HG03135 (cell line): ENCODE measurements around the gene DCTN2.
"Not testable (repeated sequence)": the region's sequence is repeated elsewhere in the genome, so short reads cannot be mapped to it uniquely, and the experiment has no call there.

Experiments
- ATAC-seq: cut with Tn5 transposase; IDR thresholded peaks from one replicate; pipeline ENCODE4 v1.9.1; 2021; ENCODE audit warnings: mild to moderate bottlenecking, moderate library complexity; ENCODE audit not compliant: unreplicated experiment

Gene DCTN2

DNA sequence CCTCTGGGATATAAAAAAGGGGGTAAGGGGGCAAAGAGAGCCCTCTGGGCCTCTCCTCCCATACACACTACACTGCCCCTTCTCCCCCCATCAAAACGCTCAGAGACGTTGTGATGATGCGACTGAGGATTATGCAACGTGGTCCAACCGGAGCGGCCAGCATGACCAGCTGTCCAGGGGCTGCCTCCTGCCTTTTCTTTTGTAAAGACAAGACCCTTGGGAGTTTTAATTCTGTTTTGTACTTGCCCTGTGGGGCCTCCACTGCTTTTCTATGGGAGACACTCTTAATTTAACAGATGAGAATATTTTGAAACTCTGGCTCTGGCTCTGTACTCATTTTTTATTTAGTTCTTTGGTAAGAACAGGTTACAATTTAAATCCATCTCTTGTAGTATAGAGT lies 17.2 kb downstream of the DCTN2 start:
- no peak for ATAC-seq

DNA sequence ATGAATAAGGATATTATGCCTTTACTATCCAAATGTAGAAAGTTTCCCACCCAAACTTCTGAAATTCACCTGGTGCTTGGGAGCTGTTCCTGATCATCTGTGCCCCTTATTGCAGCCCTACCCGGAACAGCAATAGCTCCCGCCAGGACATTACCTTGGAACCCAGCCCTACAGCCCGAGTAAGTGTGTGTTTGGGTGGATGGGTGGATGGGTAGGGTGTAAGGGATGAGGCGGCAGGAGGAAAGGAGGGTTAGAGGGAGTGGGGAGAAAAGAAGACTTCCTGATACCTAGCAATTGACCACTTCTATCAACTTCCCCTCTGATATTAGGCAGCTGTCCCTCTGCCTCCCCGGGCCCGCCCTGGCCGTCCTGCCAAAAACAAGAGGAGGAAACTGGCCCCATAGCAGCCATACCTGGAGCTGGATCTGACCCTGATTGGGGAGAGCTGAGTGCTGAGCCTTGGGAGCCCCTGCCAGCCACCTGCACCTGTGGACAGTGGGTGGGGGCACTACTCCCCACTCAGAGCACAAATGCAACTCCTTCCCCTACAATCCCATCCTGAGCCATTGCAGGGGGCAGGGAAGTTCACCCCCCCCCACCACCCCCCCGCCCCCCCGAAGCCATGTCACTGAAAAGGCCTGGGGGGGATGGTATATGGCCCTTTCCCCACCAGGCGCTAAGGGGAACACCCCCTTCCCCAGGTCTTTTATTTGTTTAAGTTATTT lies 18.0 kb downstream of the DCTN2 start:
- ATAC-seq, result no peak

DNA sequence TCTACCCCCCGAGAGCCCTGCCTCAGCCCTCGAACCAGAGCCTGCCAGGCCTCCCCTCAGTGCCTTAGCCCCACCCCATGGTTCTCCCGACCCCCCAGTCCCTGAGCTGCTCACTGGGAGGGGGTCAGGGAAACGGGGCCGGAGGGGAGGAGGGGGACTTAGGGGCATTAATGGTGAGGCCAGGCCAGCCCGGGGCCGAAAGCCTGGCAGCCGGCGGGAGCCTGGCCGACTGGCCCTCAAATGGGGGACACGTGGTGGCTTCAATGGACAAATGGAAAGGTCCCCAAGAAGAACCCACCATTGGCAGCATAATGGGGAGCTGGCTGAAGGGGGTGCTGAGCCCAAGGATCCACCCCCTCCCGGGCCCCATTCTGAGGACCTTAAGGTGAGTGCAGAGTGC lies 18.8 kb downstream of the DCTN2 start:
- ATAC-seq, result no peak

DNA sequence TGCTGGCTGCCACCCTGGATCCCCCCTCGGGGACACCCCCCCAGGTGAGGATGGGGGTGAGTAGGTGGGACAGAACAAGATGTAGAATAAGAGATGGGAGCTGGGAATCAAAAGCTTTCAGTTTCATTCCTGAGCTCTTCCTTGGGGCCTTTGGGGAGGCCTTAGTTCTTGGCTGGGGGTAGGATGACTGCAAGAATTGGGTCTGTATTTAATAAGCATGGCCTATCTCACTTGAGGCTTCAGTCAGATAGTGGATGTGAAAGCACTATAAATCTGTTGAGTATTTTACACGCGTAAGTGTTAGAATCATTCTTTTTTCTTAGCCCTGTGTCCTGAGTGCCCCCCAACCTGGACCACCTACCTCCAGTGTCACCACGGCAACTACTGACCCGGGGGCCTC lies 19.8 kb downstream of the DCTN2 start:
- ATAC-seq, result no peak

DNA sequence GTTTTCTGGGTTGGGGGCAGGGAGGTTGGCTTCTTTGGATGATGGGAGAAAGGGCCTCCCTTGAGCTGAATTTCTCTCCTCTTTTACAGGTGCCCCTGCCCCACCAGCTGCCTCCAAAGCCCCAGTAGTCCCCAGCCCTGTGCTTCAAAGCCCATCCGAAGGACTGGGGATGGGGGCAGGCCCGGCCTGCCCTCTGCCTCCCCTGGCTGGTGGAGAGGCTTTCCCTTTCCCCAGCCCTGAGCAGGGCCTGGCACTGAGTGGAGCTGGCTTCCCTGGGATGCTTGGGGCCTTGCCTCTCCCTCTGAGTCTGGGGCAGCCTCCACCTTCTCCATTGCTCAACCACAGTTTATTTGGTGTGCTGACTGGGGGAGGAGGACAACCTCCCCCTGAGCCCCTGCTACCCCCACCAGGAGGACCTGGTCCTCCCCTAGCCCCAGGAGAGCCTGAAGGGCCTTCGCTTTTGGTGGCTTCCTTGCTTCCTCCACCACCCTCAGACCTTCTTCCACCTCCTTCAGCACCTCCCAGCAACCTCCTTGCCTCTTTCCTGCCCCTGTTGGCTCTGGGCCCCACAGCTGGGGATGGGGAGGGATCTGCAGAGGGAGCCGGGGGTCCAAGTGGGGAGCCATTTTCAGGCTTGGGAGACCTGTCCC lies 20.4 kb downstream of the DCTN2 start:
- no peak for ATAC-seq

DNA sequence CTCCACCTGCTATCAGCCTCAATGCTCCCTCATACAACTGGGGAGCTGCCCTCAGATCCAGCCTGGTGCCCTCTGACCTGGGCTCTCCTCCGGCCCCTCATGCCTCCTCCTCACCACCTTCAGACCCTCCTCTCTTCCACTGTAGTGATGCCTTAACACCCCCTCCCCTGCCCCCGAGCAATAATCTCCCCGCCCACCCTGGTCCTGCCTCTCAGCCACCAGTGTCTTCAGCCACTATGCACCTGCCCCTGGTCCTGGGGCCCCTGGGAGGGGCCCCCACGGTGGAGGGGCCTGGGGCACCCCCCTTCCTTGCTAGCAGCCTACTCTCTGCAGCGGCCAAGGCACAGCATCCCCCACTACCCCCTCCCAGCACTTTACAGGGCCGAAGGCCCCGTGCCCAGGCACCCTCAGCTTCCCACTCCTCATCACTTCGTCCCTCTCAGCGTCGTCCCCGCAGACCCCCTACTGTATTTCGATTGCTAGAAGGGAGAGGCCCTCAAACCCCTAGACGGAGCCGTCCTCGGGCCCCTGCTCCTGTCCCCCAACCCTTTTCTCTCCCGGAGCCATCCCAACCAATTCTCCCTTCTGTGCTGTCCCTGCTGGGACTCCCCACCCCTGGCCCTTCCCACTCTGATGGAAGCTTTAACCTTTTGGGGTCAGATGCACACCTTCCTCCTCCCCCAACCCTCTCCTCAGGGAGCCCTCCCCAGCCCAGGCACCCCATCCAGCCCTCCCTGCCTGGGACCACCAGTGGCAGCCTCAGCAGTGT lies 21.2 kb downstream of the DCTN2 start:
- no peak for ATAC-seq

DNA sequence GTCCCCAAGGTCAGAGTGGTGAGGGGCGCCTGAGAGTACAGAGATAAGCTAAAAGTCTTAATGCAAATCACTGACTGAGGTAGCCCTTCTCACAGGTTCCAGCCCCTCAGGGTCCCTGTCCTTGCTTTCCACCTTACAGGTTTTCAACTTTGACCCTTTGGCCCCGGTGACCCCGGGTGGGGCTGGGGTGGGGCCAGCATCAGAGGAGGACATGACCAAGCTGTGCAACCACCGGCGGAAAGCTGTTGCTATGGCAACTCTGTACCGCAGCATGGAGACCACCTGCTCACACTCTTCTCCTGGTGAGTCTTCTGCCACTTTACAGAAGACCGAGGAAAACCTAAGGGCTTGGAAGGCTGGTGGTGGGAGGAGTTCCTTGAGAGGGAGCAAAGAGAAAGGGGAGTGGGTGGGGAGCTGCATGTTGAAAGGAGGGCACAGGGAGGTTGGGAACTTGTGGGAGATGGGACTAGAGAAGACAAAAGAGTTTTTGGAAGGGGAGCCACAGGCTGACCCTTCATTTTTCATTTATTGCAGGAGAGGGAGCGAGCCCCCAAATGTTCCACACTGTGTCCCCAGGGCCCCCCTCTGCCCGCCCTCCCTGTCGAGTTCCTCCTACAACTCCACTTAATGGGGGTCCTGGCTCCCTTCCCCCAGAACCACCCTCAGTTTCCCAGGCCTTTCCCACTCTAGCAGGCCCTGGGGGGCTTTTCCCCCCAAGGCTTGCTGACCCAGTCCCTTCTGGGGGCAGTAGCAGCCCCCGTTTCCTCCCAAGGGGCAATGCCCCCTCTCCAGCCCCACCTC lies 22.0 kb downstream of the DCTN2 start:
- ATAC-seq, result no peak

DNA sequence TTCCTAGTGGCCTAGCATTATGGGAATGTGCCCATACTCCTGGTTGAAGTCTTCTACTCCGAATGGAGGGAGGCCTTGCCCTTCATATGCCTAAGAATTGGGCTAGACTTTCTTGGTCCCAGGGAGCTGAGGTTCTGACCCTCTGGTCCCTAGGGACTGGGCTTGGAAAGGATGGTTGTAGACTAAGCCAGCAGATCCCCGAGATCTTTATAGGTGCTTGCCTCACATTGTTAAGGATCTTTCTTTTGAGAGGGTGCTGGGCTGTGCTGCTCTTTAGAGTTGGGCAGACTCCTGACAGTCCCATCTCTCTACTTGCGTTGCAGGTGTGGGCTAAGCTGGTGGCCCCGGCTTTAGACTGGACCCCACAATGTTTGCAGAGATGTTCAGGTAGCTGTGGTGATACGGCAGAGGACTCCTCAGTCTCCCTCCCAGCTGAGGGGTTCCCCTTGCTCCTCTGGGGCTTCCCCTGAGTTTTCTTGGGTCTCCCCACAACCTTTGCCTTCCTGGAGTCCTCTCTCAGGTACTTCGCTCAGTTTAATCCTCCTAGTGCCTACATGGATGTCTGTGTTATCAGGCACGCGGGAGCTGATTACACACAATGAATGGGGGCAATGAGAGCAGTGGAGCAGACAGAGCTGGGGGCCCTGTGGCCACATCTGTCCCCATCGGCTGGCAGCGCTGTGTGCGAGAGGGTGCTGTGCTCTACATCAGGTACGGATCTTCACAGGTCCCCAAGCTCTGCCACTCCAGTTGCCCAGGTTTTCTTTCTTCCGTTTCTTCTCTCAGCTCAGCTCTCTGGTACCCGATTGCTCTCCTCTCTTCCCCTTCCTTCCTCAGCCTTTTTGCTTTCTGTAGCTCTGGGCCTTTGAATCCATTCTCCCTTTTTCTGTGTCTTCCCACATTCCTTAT lies 23.0 kb downstream of the DCTN2 start:
- no peak for ATAC-seq

DNA sequence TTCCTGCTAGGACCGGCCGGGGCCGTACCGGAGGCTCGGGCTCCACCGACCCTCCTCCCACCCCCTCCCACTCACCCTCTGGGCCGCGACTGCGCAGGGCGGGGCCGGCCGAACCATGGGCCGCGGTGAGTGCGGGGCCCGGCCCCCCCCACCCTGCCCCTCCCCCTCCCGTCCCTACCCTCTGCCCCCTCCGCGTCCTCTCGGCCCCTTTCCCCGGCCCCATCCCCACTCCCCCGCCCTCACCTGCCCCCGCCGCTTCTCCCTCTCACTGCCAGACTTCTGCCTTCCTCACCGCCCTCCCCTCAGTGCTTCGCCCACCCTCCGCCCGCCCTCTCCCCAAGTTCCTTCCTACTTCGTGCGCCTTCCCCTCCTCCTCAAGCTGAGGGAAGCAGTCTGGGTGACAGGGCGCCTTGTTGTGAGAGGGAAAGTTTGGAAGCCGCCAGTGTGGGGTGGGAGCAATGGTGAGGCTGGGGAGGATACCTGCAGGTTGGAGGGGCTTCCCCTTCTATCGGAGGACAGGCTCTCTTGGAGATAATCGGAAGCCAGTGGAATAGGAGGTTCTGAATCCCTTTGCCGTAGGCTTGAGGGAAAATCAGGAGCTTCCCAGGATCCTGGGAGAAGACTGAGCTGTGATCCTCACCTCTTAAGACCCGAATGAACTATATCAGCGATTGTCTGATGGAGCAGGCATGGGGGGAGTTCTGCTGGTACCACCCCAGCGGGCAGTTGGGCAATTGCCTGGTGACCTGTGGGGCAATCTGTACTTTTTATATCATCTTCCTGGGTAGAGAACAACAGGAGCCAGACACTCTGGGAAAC lies 23.9 kb downstream of the DCTN2 start:
- no peak for ATAC-seq

DNA sequence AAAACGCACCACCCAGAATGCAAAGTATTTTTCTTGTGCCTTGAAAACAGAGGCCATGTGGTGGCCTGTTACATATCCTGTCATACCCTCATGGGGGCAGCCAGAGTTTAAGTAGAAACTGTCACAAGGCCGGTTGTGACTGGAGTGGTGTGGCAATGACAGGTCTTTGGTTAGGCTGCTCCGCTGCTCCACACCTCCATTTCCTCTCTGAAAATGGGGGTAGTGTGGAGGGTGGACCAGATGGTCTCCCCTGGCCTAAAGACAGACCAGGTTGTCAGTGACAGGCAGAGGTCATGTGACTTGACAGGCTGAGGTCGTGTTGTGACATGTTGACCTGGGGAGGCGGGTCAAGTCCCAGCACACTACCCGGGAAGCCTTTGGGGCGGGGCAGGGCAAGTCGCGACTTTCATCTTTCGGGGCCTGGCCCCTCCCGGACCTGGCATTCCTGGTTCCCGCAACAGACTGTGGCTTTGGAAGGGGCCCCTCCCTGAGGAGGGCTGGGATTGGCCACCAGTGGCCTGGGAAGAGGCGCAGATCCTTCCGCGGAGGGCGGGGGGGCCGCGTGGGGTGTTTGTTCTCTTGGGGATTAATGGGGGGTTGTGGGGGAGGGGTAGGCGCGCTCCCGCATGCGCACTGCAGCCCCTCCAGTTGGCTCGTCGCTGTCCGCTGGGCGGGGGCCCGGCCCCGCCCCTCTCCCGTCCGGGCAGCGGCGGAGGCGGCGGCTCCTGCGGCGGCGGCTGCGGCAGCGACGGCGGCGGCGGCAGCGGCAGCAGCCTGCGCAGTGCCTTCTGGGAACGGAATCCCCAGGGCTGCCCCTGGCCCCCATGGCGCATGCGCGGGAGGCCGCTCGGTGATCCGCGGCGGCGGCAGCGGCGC lies 24.7 kb downstream of the DCTN2 start, which contains the start of gene MBD6:
TSS of gene MBD6 (plus strand) at position 814 of the 876 bp plus-strand sequence. CDS start 1,480 bp downstream, outside the sequence.
- peak; percentile 42 for ATAC-seq

DNA sequence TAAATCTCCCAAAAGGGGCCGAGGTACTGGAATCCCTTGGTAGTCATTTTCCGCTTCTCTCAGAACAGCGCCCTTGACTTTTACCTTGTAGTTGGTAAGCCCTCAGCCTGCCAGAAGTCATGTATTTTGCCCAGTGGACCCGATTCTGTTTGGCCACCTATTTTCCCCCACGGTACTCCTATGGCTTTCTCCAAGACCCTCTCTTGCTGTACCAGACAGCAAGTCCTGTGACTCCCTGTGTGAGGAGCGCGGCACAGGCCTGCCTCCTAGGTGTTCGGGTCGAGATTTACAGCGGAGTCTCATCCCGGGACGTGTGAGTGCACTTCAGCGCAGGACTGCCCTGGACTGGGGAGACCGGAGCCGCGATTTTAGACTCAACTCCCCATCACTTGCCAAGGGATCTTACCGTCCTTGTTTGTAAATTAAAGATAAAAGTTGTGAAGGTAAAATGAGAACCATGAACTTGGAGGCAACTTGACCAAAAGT lies 25.4 kb downstream of the DCTN2 start:
- no peak for ATAC-seq

DNA sequence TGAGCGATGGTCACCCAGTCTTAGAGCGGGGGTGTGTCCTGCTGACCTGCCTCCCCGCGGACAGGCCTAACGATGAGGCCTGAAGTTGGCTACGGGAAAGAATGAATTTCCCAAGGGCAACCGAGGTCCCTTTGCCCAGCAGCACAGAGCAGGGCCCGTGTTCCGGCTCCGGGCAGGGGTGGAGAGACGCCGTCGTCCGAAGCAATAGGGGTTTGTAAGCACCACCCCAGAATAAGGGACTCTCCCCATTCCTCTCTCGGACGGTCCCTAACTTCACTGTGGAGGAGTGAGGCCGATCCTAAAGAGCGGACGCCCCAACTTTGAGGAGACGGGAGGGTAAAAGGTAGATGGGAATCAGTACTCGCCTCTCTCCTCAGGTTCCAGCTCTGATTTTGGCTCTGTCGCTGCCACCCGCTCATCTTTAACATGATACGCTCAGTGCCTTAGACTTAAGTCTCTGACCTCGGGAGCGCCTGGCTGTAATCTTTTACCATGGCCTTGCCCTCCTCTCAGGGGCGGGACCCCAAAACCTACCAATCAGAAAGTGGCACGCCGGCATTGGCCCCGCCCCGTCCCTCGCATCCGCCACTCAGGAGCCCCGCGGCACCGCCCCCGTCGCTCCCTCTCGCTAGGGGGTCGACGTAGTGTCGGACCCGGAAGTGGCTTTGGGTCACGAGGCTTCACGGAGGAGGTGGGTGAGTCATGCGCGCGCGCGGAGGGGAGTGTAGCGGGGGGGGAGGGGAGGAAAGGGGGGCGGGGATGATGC lies 26.8 kb downstream of the DCTN2 start, which contains the start of gene DDIT3:
TSS of gene DDIT3 (minus strand) at position 462 of the 766 bp plus-strand sequence. CDS start 3,108 bp downstream, outside the sequence.
- peak; percentile 59 for ATAC-seq

DNA sequence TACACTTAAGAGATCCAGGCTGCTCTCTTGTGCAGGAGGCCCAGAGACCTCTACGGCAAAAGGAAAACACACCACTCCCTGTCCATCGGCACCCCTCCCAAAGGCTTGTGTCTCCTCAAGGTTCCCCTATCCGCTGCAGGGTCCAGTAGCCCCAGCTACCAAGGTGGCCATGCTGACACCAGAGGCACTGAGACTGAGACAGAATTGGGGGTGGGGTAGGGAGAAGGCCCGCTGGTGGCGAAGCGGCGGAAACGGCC lies 27.3 kb downstream of the DCTN2 start:
- no peak for ATAC-seq

DNA sequence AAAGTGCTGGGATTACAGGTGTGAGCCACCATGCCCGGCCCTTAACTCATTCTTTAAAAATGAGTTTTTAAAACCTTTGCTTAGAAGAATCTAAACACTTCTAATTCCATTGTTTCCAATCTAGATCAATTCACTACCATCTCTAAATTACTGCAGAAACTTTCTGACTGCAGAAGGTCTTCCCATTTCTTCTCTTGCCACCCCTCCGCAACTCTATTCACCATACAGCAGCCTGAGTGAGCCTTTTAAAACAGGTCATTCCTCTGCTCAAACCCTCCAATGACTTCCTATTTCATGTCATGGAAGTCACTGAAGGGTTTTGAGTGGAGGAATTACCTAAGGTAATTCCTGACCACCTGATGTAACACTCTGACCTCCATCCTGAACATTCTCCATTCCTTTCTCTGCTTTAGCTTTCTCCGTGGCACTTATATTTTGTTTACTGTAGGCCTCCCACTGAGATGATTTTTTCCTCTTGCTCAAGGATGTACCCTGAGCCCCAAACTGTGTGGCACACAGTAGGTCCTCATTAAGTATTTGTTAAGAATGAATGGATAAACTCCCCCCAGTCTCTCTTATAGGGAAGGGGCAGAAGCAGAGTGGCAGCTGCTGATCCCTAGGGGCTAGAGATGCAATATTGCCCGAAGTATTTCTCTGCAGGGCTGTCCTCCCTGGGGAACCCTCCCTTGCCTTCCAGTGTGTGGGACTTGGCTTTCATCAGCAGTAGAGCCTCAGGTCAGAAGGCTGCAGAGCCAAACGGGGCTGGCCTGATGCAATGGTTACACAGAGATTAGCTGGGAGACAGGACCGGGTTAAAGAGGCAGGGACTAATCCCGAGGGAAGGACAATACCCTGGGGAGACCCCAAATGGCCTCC lies 27.8 kb downstream of the DCTN2 start:
- ATAC-seq, result no peak

DNA sequence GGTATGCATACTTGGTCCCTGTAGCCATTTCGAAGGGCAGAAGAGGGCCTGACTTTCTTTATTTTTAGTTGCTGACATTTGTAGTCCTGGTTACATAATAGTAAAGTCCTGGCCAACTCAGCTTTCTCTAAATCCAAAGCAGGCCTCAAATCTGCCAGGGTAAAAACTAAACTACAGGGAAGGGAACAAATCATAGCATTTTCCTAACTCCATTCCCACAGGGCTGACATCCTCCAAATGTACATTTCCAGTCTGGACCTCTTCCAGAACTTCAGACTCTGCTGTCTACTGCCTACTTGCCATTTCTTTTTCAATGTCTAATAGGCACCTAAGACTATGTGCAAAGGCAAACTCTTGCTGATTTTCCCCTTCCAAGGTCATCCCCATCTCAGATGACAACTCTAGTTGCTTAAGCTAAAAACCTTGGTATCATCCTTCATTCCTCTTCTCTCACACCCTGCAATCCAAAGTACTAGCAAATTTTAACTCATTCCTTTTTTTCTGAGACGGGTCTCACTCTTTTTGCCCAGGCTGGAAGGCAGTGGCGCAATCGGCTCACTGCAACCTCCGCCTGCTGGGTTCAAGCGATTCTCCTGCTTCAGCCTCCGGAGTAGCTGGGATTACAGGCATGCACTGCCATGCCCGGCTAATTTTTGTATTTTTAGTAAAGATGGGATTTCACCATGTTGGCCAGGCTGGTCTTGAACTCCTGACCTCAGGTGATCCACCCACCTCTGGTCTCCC lies 28.6 kb downstream of the DCTN2 start:
- ATAC-seq, result no peak

DNA sequence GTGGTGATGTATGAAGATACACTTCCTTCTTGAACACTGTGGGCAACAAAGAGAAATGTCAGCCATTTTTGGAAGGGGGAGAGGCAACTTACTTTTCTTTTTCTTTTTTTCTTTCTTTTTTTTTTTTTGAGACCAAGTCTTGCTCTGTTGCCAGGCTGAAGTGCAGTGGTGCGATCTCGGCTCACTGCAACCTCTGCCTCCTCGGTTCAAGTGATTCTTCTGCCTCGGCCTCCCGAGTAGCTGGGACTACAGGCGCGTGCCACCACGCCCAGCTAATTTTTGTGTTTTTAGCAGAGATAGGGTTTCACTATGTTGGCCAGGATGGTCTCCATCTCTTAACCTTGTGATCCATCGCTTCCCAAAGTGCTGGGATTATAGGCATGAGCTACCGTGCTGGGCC lies 29.3 kb downstream of the DCTN2 start:
- ATAC-seq, result not testable (repeated sequence)
